SK-N-MC (cell line): ENCODE data around the gene OGFOD1.
A peak's percentile ranks its signal among the peaks of the same experiment; 100 is the strongest.

ENCODE experiments used
- DNase-seq: peaks from one replicate; pipeline ENCODE4 v3.0.0-alpha.2; 2011; ENCODE audit warnings: low read depth, low spot score
- H3K27ac ChIP-seq: fragments of 200-600 bp; sonication (generic); 2 replicates; pipeline ENCODE4 v1.5.1; 2016; ENCODE audit warnings: mixed run types
- H3K36me3 ChIP-seq: fragments of 200-600 bp; sonication (generic); 2 replicates; pipeline ENCODE4 v1.6.1; 2017; ENCODE audit warnings: antibody characterized with exemption, low read length, mixed read lengths; ENCODE audit not compliant: insufficient read depth
- H3K4me3 ChIP-seq: fragments of 200-600 bp; sonication (generic); 2 replicates; pipeline ENCODE4 v1.5.1; 2016
- H3K9ac ChIP-seq: fragments of 200-600 bp; sonication (generic); 2 replicates; pipeline ENCODE4 v1.8.0; 2017; ENCODE audit warnings: mixed run types, mixed read lengths; ENCODE audit not compliant: insufficient read length
- H3K9me3 ChIP-seq: fragments of 200-600 bp; sonication (generic); 2 replicates; pipeline ENCODE4 v1.6.1; 2017; ENCODE audit warnings: low read depth, mild to moderate bottlenecking, antibody characterized with exemption, low read length, moderate library complexity, mixed read lengths
- EZH2 ChIP-seq: fragments of 200-600 bp; sonication (generic); IDR thresholded peaks from one replicate; pipeline ENCODE4 v1.6.1; 2017; ENCODE audit warnings: antibody characterized with exemption
- FOXP2 ChIP-seq: optimal IDR thresholded peaks from 2 replicates; pipeline ENCODE3; 2011; ENCODE audit warnings: mild to moderate bottlenecking, moderate library complexity; ENCODE audit not compliant: insufficient read depth; ENCODE audit errors: extremely low read length, control extremely low read depth
- POLR2AphosphoS5 ChIP-seq: IDR thresholded peaks from 2 replicates; pipeline ENCODE4 v1.6.1; 2012; ENCODE audit warnings: mild to moderate bottlenecking, low read depth, low read length, borderline replicate concordance

OGFOD1 gene

GRCh38 chr16:56450986-56451752 lies at the start of gene OGFOD1, which contains the start of gene NUDT21:
Gene OGFOD1, plus strand, starts transcription at chr16:56451554. Its CDS starts 59 bp downstream, at chr16:56451613.
Gene NUDT21, minus strand, starts transcription at chr16:56451332. Its CDS starts 130 bp downstream, at chr16:56451202.
- Histone ChIP-seq H3K27ac (0 out of 2 replicates have a peak within 1 kb of the TSS, but pooled peaks have one; percentile 31), H3K9ac (peak within 1 kb of the TSS; percentile 84), H3K4me3 (peak within 1 kb of the TSS; percentile 85), H3K36me3 (peaks cover 23% of the 10 kb centered on the region), H3K9me3 (no peaks in the 10 kb centered on the region)
- TF ChIP-seq EZH2 (no peak), FOXP2 (no peak), POLR2AphosphoS5 (peak; percentile 67; the same call in 1 of the 2 replicates)
- DNase-seq: peak; percentile 79

- no peaks in the 10 kb centered on the region for H3K9me3 ChIP-seq
- no peak overlapping the region for H3K9ac ChIP-seq
- H3K4me3 ChIP-seq: no peak overlapping the region
- TF ChIP-seq POLR2AphosphoS5 (no peak), EZH2 (no peak), FOXP2 (no peak)
- no peaks in the 10 kb centered on the region; the same call in 1 of the 2 replicates for H3K36me3 ChIP-seq
- no peak overlapping the region for H3K27ac ChIP-seq
- no peak for DNase-seq
Measured at GRCh38 chr16:56405977-56406672, 45.2 kb upstream of the OGFOD1 start.

GRCh38 chr16:56408379-56409098 lies 42.8 kb upstream of the OGFOD1 start:
- no peak overlapping the region for H3K4me3 ChIP-seq
- H3K27ac ChIP-seq: no peak overlapping the region
- no peaks in the 10 kb centered on the region for H3K36me3 ChIP-seq
- no peaks in the 10 kb centered on the region for H3K9me3 ChIP-seq
- H3K9ac ChIP-seq: no peak overlapping the region
- no peak for DNase-seq
- no peak for TF ChIP-seq POLR2AphosphoS5
- no peak for TF ChIP-seq EZH2
- no peak for TF ChIP-seq FOXP2

GRCh38 chr16:56409195-56409594 lies 42.2 kb upstream of the OGFOD1 start:
- no peak for DNase-seq
- TF ChIP-seq POLR2AphosphoS5 (no peak), FOXP2 (no peak), EZH2 (no peak)
- Histone ChIP-seq H3K4me3 (no peak overlapping the region), H3K9ac (no peak overlapping the region), H3K9me3 (no peaks in the 10 kb centered on the region), H3K36me3 (no peaks in the 10 kb centered on the region), H3K27ac (no peak overlapping the region)

GRCh38 chr16:56411123-56411522 lies 40.2 kb upstream of the OGFOD1 start:
- H3K36me3 ChIP-seq: no peaks in the 10 kb centered on the region
- no peak overlapping the region for H3K4me3 ChIP-seq
- DNase-seq: no peak
- no peak overlapping the region for H3K27ac ChIP-seq
- no peaks in the 10 kb centered on the region for H3K9me3 ChIP-seq
- TF ChIP-seq FOXP2 (no peak), POLR2AphosphoS5 (no peak), EZH2 (no peak)
- H3K9ac ChIP-seq: no peak overlapping the region

GRCh38 chr16:56411624-56412023 lies 39.7 kb upstream of the OGFOD1 start:
- no peak for TF ChIP-seq EZH2
- no peak for TF ChIP-seq FOXP2
- no peak for TF ChIP-seq POLR2AphosphoS5
- DNase-seq: no peak
- Histone ChIP-seq H3K9ac (no peak overlapping the region), H3K36me3 (no peaks in the 10 kb centered on the region), H3K9me3 (no peaks in the 10 kb centered on the region), H3K27ac (no peak overlapping the region), H3K4me3 (no peak overlapping the region)

GRCh38 chr16:56413381-56413780 lies 38.0 kb upstream of the OGFOD1 start:
- Histone ChIP-seq H3K27ac (no peak overlapping the region), H3K36me3 (no peaks in the 10 kb centered on the region), H3K9me3 (no peaks in the 10 kb centered on the region), H3K4me3 (no peak overlapping the region), H3K9ac (no peak overlapping the region)
- no peak for DNase-seq
- no peak for TF ChIP-seq FOXP2
- no peak for TF ChIP-seq POLR2AphosphoS5

GRCh38 chr16:56414366-56414765 lies 37.0 kb upstream of the OGFOD1 start:
- no peaks in the 10 kb centered on the region for H3K36me3 ChIP-seq
- TF ChIP-seq POLR2AphosphoS5 (no peak), EZH2 (no peak), FOXP2 (no peak)

More at GRCh38 chr16:56414366-56414765, 37.0 kb upstream of the OGFOD1 start:
- Histone ChIP-seq H3K9me3 (no peaks in the 10 kb centered on the region), H3K4me3 (no peak overlapping the region), H3K9ac (no peak overlapping the region), H3K27ac (no peak overlapping the region)
- no peak for DNase-seq
